IPS-15b (cell line): ENCODE results near the gene RPL39L.

Source experiments
- H3K27me3 ChIP-seq: one replicate; pipeline ENCODE4 v1.6.1; 2013; ENCODE audit warnings: low read length; ENCODE audit not compliant: control insufficient read depth, insufficient read depth
- H3K36me3 ChIP-seq: one replicate; pipeline ENCODE4 v1.6.1; 2013; ENCODE audit warnings: low read length; ENCODE audit not compliant: control insufficient read depth, insufficient read depth
- H3K4me1 ChIP-seq: one replicate; pipeline ENCODE4 v1.6.1; 2013; ENCODE audit warnings: mild to moderate bottlenecking, low read length; ENCODE audit not compliant: control insufficient read depth, insufficient read depth
- H3K4me3 ChIP-seq: one replicate; pipeline ENCODE4 v1.5.1; 2013; ENCODE audit warnings: low read depth, low read length
- H3K9ac ChIP-seq: one replicate; pipeline ENCODE4 v1.6.1; 2013; ENCODE audit warnings: low read depth, mild to moderate bottlenecking, low read length
- H3K9me3 ChIP-seq: one replicate; pipeline ENCODE4 v1.6.1; 2013; ENCODE audit warnings: mild to moderate bottlenecking, low read length; ENCODE audit not compliant: control insufficient read depth, insufficient read depth

The RPL39L gene

DNA sequence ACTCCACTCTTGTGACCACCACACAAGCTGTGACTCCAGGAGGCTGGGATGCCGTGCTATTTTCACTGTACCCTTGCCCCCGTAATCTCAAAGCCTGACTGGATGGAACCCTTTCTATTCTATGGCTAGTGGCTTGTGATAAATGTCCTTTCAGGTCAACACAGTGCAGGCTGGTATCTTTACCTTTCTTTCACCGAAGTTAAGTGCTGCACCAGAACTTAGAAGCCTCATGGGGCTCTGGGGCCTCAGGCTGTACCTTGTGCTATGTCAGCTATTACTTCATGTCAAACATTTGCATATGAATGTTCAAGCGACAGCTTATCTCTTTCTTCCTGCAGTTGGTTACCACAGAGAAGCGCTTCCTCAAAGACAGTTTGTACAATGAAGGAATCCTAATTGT lies 66.8 kb downstream of the RPL39L start:
- no peaks in the 10 kb centered on the region for H3K27me3 ChIP-seq
- H3K9ac ChIP-seq = no peak overlapping the region
- no peak overlapping the region for H3K4me3 ChIP-seq
- no peaks in the 10 kb centered on the region for H3K9me3 ChIP-seq
- peaks cover 35% of the 10 kb centered on the region for H3K36me3 ChIP-seq
- peaks cover 8% of the 10 kb centered on the region for H3K4me1 ChIP-seq

- H3K4me1 ChIP-seq = peaks cover 8% of the 10 kb centered on the region
- H3K9ac ChIP-seq = no peak overlapping the region
- H3K4me3 ChIP-seq = no peak overlapping the region
- no peaks in the 10 kb centered on the region for H3K9me3 ChIP-seq
- H3K36me3 ChIP-seq = peaks cover 35% of the 10 kb centered on the region
- H3K27me3 ChIP-seq = no peaks in the 10 kb centered on the region
Measured at GRCh38 chr3:187072102-187072501, 67.2 kb downstream of the RPL39L start.
